ENCODE measurements around the gene PAFAH1B2. TPM values are rescaled to one million over a fixed set of nuclear protein-coding genes. Genes with fewer than 3 reads are reported as not detected.

PAFAH1B2 gene
- total and polyA plus RNA-seq, 2 experiments from 2014 or later: 25.8 to 58.7 TPM

DNA sequence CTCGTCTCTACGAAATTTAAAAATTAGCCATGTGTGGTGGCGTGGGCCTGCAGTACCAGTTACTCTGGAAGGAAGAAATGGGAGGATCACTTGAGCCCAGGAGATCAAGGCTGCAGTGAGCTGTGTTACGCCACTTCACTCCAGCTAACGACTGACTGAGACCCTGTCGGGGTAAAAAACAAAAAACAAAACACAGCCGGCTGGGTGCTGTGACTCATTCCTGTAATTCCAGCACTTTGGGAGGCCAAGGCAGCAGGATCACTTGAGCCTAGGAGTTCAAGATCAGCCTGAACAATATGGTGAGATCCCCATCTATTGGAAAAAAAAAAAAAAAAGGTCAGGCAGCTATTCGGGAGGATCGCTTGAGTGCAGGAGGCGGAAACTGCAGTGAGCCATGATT is 2.4 kb downstream of the PAFAH1B2 start:
- TF ChIP-seq, protein P1, sequence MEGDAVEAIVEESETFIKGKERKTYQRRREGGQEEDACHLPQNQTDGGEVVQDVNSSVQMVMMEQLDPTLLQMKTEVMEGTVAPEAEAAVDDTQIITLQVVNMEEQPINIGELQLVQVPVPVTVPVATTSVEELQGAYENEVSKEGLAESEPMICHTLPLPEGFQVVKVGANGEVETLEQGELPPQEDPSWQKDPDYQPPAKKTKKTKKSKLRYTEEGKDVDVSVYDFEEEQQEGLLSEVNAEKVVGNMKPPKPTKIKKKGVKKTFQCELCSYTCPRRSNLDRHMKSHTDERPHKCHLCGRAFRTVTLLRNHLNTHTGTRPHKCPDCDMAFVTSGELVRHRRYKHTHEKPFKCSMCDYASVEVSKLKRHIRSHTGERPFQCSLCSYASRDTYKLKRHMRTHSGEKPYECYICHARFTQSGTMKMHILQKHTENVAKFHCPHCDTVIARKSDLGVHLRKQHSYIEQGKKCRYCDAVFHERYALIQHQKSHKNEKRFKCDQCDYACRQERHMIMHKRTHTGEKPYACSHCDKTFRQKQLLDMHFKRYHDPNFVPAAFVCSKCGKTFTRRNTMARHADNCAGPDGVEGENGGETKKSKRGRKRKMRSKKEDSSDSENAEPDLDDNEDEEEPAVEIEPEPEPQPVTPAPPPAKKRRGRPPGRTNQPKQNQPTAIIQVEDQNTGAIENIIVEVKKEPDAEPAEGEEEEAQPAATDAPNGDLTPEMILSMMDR (IDR thresholded peaks at IDR 0.05; ENCODE audit: low read depth, low read length): no peak
- peak overlapping the region; percentile 86 for H3K27ac ChIP-seq
- peaks cover 5% of the 10 kb centered on the region for H3K36me3 ChIP-seq
- H3K27me3 ChIP-seq: no peaks in the 10 kb centered on the region
- peaks cover 12% of the 10 kb centered on the region for H3K4me1 ChIP-seq (ENCODE audit: low read depth)
- H3K9me3 ChIP-seq (ENCODE audit: low read depth): no peaks in the 10 kb centered on the region
- H3K4me3 ChIP-seq: no peak overlapping the region
- peak in 1 of 2 donors; percentile 64 for DNase-seq (ENCODE audit: low read depth in 1 of 2, low spot score in 1 of 2)

DNA sequence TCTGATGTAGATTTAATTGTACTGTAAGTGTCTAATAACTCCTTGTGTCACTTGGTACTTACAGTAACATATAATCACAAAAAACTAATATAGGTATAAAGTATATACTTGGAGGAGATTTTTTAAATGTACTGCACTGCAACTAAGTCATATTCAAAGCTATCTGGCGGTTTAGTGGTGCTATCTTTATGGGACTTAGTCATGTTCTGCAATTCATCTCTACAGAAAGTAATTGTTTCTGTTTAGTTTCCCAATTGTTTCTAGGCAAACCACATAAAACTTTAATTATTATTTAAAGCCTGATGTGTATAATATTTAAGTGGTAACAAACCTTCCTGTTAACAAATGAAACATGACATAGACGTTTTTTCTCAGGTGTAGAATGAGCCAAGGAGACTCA is 8.0 kb downstream of the PAFAH1B2 start:
- Histone ChIP-seq H3K36me3 (peaks cover 2% of the 10 kb centered on the region), H3K27ac (peak overlapping the region; percentile 30), H3K4me3 (no peak overlapping the region)

DNA sequence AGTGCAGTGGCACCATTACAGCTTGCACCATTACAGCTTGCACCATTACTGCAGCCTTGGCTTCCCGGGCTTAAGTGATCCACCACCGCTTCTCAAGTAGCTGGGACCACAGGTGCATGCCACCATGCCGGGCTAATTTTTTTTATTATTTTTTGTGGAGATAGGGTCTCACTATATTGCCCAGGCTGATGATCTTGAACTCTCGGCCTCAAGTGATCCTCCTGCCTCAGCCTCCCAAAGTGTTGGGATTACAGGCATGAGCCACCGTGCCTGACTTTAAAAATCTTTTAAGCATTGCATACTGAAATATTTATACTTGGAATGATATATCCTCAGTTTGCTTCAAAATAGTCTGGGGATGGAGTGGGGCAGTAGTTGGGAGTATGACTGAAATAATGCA is 10.4 kb downstream of the PAFAH1B2 start:
- TF ChIP-seq, protein P1 (IDR thresholded peaks at IDR 0.05; ENCODE audit: low read depth, low read length): no peak
- no peaks in the 10 kb centered on the region for H3K36me3 ChIP-seq
- DNase-seq (ENCODE audit: low read depth in 1 of 2, low spot score in 1 of 2): no peak
- H3K27me3 ChIP-seq: no peaks in the 10 kb centered on the region
- H3K9me3 ChIP-seq (ENCODE audit: low read depth): no peaks in the 10 kb centered on the region
- no peak overlapping the region for H3K27ac ChIP-seq
- no peak overlapping the region for H3K4me3 ChIP-seq
- H3K4me1 ChIP-seq (ENCODE audit: low read depth): peaks cover 10% of the 10 kb centered on the region

More for the DNA sequence above, 8.0 kb downstream of the PAFAH1B2 start:
- DNase-seq (ENCODE audit: low read depth in 1 of 2, low spot score in 1 of 2): no peak
- H3K4me1 ChIP-seq (ENCODE audit: low read depth): peaks cover 10% of the 10 kb centered on the region
- TF ChIP-seq, protein P1 (IDR thresholded peaks at IDR 0.05; ENCODE audit: low read depth, low read length): no peak
- H3K9me3 ChIP-seq (ENCODE audit: low read depth): no peaks in the 10 kb centered on the region
- no peaks in the 10 kb centered on the region for H3K27me3 ChIP-seq

DNA sequence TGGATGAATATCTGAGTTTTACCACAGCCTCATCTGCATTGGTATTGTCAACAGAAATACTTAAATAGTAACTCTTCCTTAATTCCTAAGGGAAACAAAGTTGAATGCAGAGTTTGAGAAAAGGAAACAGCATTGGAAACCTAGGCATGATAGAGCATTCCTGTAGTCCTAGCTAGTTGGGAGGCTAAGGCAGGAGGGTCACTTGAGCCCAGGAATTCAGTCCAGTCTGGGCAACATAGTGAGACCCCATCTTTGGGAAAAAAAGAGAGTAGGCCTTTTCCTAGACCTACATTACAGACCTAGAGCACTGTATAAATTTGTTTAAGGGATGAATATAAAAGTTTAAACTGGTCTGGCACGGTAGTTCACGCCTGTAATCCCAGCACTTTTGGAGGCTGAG is 13.4 kb downstream of the PAFAH1B2 start:
- Histone ChIP-seq H3K27ac (no peak overlapping the region), H3K4me3 (no peak overlapping the region), H3K27me3 (no peaks in the 10 kb centered on the region), H3K9me3 (ENCODE audit: low read depth) (no peaks in the 10 kb centered on the region), H3K4me1 (ENCODE audit: low read depth) (peaks cover 10% of the 10 kb centered on the region), H3K36me3 (peaks cover 14% of the 10 kb centered on the region)
- no peak for DNase-seq (ENCODE audit: low read depth in 1 of 2, low spot score in 1 of 2)
- TF ChIP-seq, protein P1 (IDR thresholded peaks at IDR 0.05; ENCODE audit: low read depth, low read length): no peak

DNA sequence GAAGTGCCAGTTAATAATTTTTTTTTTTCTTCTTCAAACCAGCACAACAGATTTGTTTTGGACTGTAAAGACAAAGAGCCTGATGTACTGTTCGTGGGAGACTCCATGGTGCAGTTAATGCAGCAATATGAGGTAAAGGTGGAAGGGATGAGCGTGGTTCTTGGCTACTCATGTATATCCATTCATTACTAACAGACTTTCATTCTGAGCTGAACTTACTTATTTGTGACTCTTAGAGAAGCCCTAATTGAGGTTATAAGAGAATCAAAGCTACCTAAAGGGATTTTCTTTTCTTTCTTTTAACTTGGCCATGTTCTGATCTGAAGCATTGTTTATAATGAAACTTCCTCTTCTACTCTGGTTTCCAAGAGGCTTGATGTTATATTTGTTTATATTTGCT is 15.8 kb downstream of the PAFAH1B2 start:
- peaks cover 36% of the 10 kb centered on the region for H3K36me3 ChIP-seq
- H3K4me1 ChIP-seq (ENCODE audit: low read depth): peaks cover 10% of the 10 kb centered on the region

More for the DNA sequence above, 15.8 kb downstream of the PAFAH1B2 start:
- TF ChIP-seq, protein P1 (IDR thresholded peaks at IDR 0.05; ENCODE audit: low read depth, low read length): no peak
- H3K9me3 ChIP-seq (ENCODE audit: low read depth): no peaks in the 10 kb centered on the region
- H3K27me3 ChIP-seq: no peaks in the 10 kb centered on the region
- H3K27ac ChIP-seq: no peak overlapping the region
- no peak for DNase-seq (ENCODE audit: low read depth in 1 of 2, low spot score in 1 of 2)
- H3K4me3 ChIP-seq: no peak overlapping the region

Measured in cardiac muscle cell (in vitro differentiated cells and primary cell).